ENCODE measurements around the gene TMEM132D.

The TMEM132D gene

GRCh38 chr12:129670256-129670920 is 233.4 kb downstream of the TMEM132D start:
- no peak for DNase-seq (ENCODE audit: low spot score in 2 of 2)
- Mint-ChIP-seq H3K9me3 (peaks cover 1% of the 10 kb centered on the region), H3K4me3 (no peak overlapping the region), H3K27me3 (no peaks in the 10 kb centered on the region), H3K4me1 (no peaks in the 10 kb centered on the region), H3K27ac (no peak overlapping the region), H3K36me3 (no peaks in the 10 kb centered on the region)
- no peak for ATAC-seq (ENCODE audit: low read depth)

GRCh38 chr12:129665414-129665813 is 238.4 kb downstream of the TMEM132D start:
- no peak overlapping the region for H3K27ac Mint-ChIP-seq
- H3K4me3 Mint-ChIP-seq = no peak overlapping the region
- peaks cover 2% of the 10 kb centered on the region for H3K9me3 Mint-ChIP-seq
- no peaks in the 10 kb centered on the region for H3K36me3 Mint-ChIP-seq
- H3K27me3 Mint-ChIP-seq = no peaks in the 10 kb centered on the region
- no peak for ATAC-seq (ENCODE audit: low read depth)
- H3K4me1 Mint-ChIP-seq = no peaks in the 10 kb centered on the region
- no peak for DNase-seq (ENCODE audit: low spot score in 2 of 2)

- DNase-seq (ENCODE audit: low spot score in 2 of 2) (no peak), ATAC-seq (ENCODE audit: low read depth) (no peak)
- Mint-ChIP-seq H3K9me3 (peaks cover 2% of the 10 kb centered on the region), H3K4me3 (no peak overlapping the region), H3K27me3 (no peaks in the 10 kb centered on the region), H3K36me3 (no peaks in the 10 kb centered on the region), H3K4me1 (no peaks in the 10 kb centered on the region), H3K27ac (no peak overlapping the region)
Measured at GRCh38 chr12:129662234-129662633, 241.6 kb downstream of the TMEM132D start.

DNA sequence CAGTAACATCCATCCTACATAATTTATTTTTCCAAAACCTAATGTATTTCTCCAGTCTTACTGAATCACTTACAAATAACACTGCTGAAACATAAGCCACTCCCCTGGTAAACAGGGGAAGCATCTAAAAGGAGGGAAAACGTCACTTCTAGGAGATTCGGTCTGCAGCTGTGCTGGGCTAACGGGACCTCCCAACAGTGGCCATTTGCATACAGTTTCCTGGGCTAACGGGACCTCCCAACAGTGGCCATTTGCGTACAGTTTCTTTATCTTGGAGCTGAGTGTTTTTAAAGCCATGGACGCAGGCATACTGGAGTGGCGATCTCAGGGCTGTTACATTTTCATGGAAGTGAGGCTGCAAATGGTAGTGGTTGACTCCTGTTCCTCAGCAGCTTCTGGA is 242.9 kb downstream of the TMEM132D start:
- no peaks in the 10 kb centered on the region for H3K36me3 Mint-ChIP-seq
- no peak overlapping the region for H3K27ac Mint-ChIP-seq
- no peaks in the 10 kb centered on the region for H3K27me3 Mint-ChIP-seq
- no peaks in the 10 kb centered on the region for H3K4me1 Mint-ChIP-seq
- ATAC-seq (ENCODE audit: low read depth) = no peak
- no peak for DNase-seq (ENCODE audit: low spot score in 2 of 2)
- peaks cover 1% of the 10 kb centered on the region for H3K9me3 Mint-ChIP-seq
- no peak overlapping the region for H3K4me3 Mint-ChIP-seq

GRCh38 chr12:129659961-129660622 is 243.7 kb downstream of the TMEM132D start:
- Mint-ChIP-seq H3K4me3 (no peak overlapping the region), H3K36me3 (no peaks in the 10 kb centered on the region), H3K27ac (no peak overlapping the region), H3K9me3 (no peaks in the 10 kb centered on the region), H3K27me3 (no peaks in the 10 kb centered on the region), H3K4me1 (no peaks in the 10 kb centered on the region)
- ATAC-seq (ENCODE audit: low read depth) (no peak), DNase-seq (ENCODE audit: low spot score in 2 of 2) (no peak)

DNA sequence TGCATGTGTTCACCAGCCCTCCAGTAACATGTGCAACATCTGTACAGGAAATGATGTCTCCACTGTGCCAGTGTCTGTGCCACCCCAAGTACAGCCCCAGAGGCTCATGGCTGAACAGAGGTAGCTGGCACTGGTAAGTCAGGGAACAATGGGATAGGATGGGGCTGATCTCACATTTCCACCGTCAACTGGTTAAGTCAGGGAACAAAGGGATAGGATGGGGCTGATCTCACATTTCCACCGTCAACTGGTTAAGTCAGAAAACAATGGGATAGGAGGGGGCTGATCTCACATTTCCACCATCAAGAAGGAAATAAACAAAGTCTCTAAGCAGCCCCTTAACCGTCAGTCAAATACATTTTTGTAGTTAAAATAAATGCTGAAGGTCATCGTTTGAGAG is 246.6 kb downstream of the TMEM132D start:
- Mint-ChIP-seq H3K36me3 (no peaks in the 10 kb centered on the region), H3K4me3 (no peak overlapping the region), H3K27ac (no peak overlapping the region), H3K4me1 (no peaks in the 10 kb centered on the region), H3K27me3 (no peaks in the 10 kb centered on the region), H3K9me3 (peaks cover 4% of the 10 kb centered on the region)
- ATAC-seq (ENCODE audit: low read depth) (no peak), DNase-seq (ENCODE audit: low spot score in 2 of 2) (no peak)

DNA sequence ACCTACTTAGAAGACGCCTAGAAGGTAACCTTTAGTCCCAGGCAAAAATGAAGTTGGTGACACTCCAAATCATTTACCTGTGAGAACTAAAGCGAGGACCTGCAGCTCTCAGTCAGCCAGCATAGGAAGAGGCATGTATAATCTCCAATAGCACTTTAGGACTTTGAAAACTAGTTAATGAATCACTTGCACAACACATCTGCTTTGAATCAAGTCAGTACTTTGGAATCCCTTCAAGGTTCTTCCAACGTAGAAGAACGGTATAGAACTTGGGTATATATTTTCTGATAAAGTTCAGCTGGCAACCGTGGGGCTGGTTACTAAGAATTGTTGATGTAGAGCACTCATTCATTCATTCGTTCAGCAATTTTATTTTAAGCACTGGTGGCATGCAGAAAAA is 251.9 kb downstream of the TMEM132D start:
- ATAC-seq (ENCODE audit: low read depth) (no peak), DNase-seq (ENCODE audit: low spot score in 2 of 2) (no peak)
- H3K36me3 Mint-ChIP-seq = no peaks in the 10 kb centered on the region
- H3K27me3 Mint-ChIP-seq = no peaks in the 10 kb centered on the region
- H3K9me3 Mint-ChIP-seq = peaks cover 8% of the 10 kb centered on the region
- no peak overlapping the region for H3K27ac Mint-ChIP-seq
- no peaks in the 10 kb centered on the region for H3K4me1 Mint-ChIP-seq
- no peak overlapping the region for H3K4me3 Mint-ChIP-seq

DNA sequence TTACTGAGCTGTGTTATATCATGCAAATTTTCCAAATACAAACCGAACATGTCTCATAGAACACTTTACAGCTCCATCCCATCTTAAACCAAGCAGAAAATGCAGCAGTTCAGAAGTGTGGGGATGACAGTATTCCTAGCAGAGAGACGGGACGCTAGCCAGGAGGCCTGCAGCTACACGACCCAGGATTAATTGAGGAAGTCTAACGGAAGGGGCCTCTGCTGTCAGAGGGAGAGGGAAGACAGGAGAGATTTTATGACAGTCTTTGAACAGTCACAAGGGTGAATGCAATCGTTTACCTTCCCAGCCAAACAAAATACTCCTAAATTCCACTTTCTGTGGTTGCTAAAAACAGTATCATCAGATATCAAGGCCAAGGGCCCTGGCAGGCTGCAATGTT is 261.9 kb downstream of the TMEM132D start:
- no peak for ATAC-seq (ENCODE audit: low read depth)
- Mint-ChIP-seq H3K4me3 (no peak overlapping the region), H3K27me3 (peaks cover 1% of the 10 kb centered on the region), H3K4me1 (no peaks in the 10 kb centered on the region), H3K36me3 (no peaks in the 10 kb centered on the region), H3K9me3 (peaks cover 4% of the 10 kb centered on the region), H3K27ac (no peak overlapping the region)
- DNase-seq (ENCODE audit: low spot score in 2 of 2) = no peak

DNA sequence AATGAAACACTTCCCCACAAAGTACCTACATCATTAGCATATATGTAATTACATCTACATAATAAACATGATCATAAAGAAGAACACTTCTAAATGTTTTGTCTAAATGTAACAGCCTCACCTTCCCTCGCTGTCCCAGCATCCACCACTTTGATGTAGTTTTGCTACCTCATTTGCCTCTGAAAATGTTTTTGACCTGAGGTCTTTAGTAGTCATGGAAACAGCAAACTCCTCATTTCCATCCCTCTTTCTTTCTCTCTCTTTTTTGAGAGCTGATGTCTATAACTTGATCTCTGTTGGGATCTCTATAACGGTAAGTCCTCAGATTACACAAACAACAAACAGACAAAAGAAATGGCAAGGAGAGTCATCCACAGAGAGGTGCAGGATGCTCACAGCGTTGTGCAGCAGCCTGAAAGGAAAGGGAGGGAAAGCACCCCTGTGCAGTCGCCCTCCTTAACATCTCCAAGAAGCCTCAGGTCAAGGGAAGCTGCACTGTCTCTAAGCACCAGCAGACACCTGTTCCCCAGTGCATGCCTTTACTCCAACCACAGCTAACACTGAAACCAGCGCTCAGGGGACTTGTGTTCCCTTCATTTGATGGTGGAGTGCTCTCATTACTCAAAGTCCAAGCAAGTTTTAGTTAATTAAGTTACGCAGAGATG is 268.7 kb downstream of the TMEM132D start:
- Mint-ChIP-seq H3K9me3 (no peaks in the 10 kb centered on the region), H3K4me1 (no peaks in the 10 kb centered on the region), H3K27me3 (peaks cover 2% of the 10 kb centered on the region), H3K27ac (no peak overlapping the region), H3K4me3 (no peak overlapping the region), H3K36me3 (no peaks in the 10 kb centered on the region)
- DNase-seq (ENCODE audit: low spot score in 2 of 2) (no peak), ATAC-seq (ENCODE audit: low read depth) (no peak)

DNA sequence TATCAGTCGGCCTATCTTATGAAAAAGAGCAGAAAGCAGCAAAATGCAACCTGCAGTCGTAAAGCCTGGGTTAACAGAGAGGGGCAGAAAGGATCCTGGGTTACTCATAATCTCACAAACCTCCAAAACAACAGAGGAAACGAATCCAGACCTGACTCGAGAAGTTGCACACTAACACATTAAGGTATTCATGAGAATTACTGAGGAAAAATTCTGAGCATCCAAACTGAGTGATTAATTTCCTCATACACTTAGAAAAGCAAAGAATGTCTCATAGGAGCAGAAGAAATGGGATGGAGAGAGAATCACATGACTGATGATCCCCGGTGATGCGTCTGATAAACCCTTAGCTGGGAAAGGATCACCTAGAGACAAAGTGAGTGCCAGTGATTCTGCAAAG is 272.5 kb downstream of the TMEM132D start:
- no peaks in the 10 kb centered on the region for H3K36me3 Mint-ChIP-seq
- ATAC-seq (ENCODE audit: low read depth) = no peak
- no peaks in the 10 kb centered on the region for H3K4me1 Mint-ChIP-seq
- no peak for DNase-seq (ENCODE audit: low spot score in 2 of 2)
- H3K4me3 Mint-ChIP-seq = no peak overlapping the region
- no peak overlapping the region for H3K27ac Mint-ChIP-seq
- H3K27me3 Mint-ChIP-seq = peaks cover 2% of the 10 kb centered on the region
- no peaks in the 10 kb centered on the region for H3K9me3 Mint-ChIP-seq

DNA sequence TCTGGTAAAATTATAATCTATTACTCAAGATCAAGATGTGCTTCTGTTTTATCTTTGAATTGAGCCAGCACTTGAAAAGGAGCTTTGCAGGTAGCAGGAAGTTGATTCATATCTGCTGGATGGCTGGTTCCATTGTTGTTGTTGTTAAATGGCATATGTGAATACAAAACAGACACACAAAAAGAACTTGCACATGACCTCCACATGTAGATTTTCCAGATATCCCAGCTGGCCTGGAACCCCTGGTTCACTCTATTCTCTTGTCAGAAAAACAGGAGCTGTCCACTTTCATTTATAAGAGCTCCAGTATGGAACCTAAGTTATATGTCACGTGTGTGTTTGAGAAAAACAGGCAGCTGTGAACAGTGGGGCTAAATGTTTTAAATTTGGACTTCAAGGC is 273.9 kb downstream of the TMEM132D start:
- peaks cover 2% of the 10 kb centered on the region for H3K27me3 Mint-ChIP-seq
- no peaks in the 10 kb centered on the region for H3K36me3 Mint-ChIP-seq
- H3K9me3 Mint-ChIP-seq = no peaks in the 10 kb centered on the region
- DNase-seq (ENCODE audit: low spot score in 2 of 2) (no peak), ATAC-seq (ENCODE audit: low read depth) (no peak)
- no peaks in the 10 kb centered on the region for H3K4me1 Mint-ChIP-seq
- H3K4me3 Mint-ChIP-seq = no peak overlapping the region
- no peak overlapping the region for H3K27ac Mint-ChIP-seq

- DNase-seq (ENCODE audit: low spot score in 2 of 2) = no peak
- peaks cover 2% of the 10 kb centered on the region for H3K9me3 Mint-ChIP-seq
- no peaks in the 10 kb centered on the region for H3K4me1 Mint-ChIP-seq
- H3K4me3 Mint-ChIP-seq = no peak overlapping the region
- ATAC-seq (ENCODE audit: low read depth) = no peak
- no peaks in the 10 kb centered on the region for H3K36me3 Mint-ChIP-seq
- H3K27ac Mint-ChIP-seq = no peak overlapping the region
- H3K27me3 Mint-ChIP-seq = no peaks in the 10 kb centered on the region
Measured at GRCh38 chr12:129622566-129622965, 281.3 kb downstream of the TMEM132D start.

DNA sequence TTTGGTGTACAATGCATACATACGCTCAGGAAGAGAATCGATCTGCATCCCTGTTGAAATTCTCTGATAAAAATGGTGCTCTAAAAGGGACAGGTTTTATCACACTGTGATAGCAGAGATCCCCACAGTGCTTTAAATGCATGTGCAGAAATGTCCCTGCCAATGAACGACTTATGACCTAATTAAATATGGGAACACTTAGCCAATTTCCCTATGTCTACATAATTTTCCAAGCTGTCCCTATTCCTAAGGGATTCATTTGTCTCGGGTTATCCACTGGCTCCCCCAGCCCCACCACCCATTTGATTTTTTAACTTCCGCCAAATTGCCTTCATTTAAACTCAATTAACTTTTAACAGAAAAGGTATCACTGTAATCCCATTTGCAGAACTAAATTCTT is 284.6 kb downstream of the TMEM132D start:
- no peak overlapping the region for H3K27ac Mint-ChIP-seq
- no peak for ATAC-seq (ENCODE audit: low read depth)

DNA sequence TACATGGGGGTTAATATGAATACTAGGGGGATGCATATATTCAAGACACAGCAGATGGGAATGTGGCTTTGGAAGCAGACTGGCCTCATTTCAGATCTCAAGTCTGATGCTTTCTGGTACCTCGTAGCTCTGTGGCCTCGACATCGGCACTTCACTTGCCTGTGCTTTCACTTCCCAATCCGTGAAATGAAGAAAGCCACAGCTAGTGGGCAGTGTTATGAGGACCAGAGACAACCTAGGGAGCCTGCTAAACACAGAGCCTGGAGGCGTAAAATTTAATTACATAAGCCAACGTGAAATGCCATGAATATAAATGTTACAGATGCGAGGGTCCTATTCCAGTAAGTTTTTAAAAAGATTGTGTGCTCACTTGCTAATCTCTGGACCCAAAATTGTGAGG is 286.0 kb downstream of the TMEM132D start:
- Mint-ChIP-seq H3K9me3 (peaks cover 5% of the 10 kb centered on the region), H3K27me3 (no peaks in the 10 kb centered on the region), H3K27ac (no peak overlapping the region), H3K4me3 (no peak overlapping the region), H3K4me1 (no peaks in the 10 kb centered on the region), H3K36me3 (no peaks in the 10 kb centered on the region)
- ATAC-seq (ENCODE audit: low read depth) (no peak), DNase-seq (ENCODE audit: low spot score in 2 of 2) (no peak)

More for the DNA sequence above, 284.6 kb downstream of the TMEM132D start:
- Mint-ChIP-seq H3K4me3 (no peak overlapping the region), H3K27me3 (no peaks in the 10 kb centered on the region), H3K4me1 (no peaks in the 10 kb centered on the region), H3K36me3 (no peaks in the 10 kb centered on the region), H3K9me3 (peaks cover 5% of the 10 kb centered on the region)
- DNase-seq (ENCODE audit: low spot score in 2 of 2) = no peak

All from memory B cell (primary cell).